Measurements from ENCODE around the gene KCNMB2.

GRCh38 chr3:178536211-178537079 lies at the start of gene KCNMB2:
- no peak for TF ChIP-seq CTCF (IDR thresholded peaks at IDR 0.05; ENCODE audit: low read depth, low read length, poor library complexity, severe bottlenecking)
- TF ChIP-seq EZH2phosphoT487 (IDR thresholded peaks at IDR 0.05; ENCODE audit: borderline replicate concordance, low read length), result no peak

Data from DOHH2 (cell line).